HepG2 (cell line): ENCODE data around the gene TACC2. TPM values are rescaled to one million over a fixed set of nuclear protein-coding genes. Genes with fewer than 3 reads are reported as not detected.

Experiments used
- ATAC-seq: fragments of 200-7000 bp; cut with Tn5 transposase; 3 replicates; pipeline ENCODE4 v1.9.1; 2020; ENCODE audit warnings: mild to moderate bottlenecking, moderate library complexity
- BruUV-seq: library from RNA; stranded (reverse); fragments of 400-500 nt; replicated peaks from 2 replicates; lab custom pipeline; 2021; lab: Mats Ljungman, UMichigan
- CTCF ChIA-PET: fragments of 300-600 bp; formaldehyde crosslinking; extraction: SDS; loops from one replicate; lab custom pipeline; 2021; ENCODE audit warnings: low total read pairs, inconsistent platforms, low intra/inter-chr PET ratio; lab: Yijun Ruan, JAX
- POLR2A ChIA-PET: fragments of 350-600 bp; sonication (Branson Sonifier 250); formaldehyde crosslinking; loops from one replicate; lab custom pipeline; 2020; ENCODE audit warnings: antibody characterized with exemption, inconsistent platforms; lab: Yijun Ruan, JAX
- DNase-seq: peaks from one replicate; pipeline ENCODE4 v3.0.0-alpha.2; 2015; ENCODE audit warnings: low spot score
- FAIRE-seq: peaks from 3 replicates; lab custom pipeline; 2011; peaks lifted over from hg19 to GRCh38; lab: Jason Lieb, UNC
- H2AFZ ChIP-seq: one replicate; pipeline ENCODE4 v1.6.1; 2011; ENCODE audit warnings: low read length, inconsistent platforms
- H3K27ac ChIP-seq: fragments of 300-600 bp; 3 replicates; pipeline ENCODE4 v1.8.0; 2011; ENCODE audit warnings: mixed run types, mild to moderate bottlenecking, mixed read lengths, low read length, inconsistent platforms; ENCODE audit not compliant: insufficient read depth; ENCODE audit errors: extremely low read length
- H3K27me3 ChIP-seq, 2 experiments: fragments of 200-600 bp in 1 of 2; 2 replicates in 1 of 2; 3 replicates in 1 of 2; pipeline versions ENCODE4 v1.6.0 to v1.8.0; 2011; ENCODE audit warnings: low read length in 2 of 2, mild to moderate bottlenecking in 2 of 2, moderate library complexity in 2 of 2, inconsistent platforms in 1 of 2; ENCODE audit not compliant: insufficient read depth in 2 of 2, control insufficient read depth in 1 of 2
- H3K36me3 ChIP-seq, 2 experiments: fragments of 200-600 bp in 1 of 2; replicated peaks in 1 of 2; 2 replicates in 1 of 2; 3 replicates in 1 of 2; pipeline versions ENCODE4 v1.5.1 to v1.8.0; 2011; ENCODE audit warnings: low read length in 2 of 2, inconsistent platforms in 1 of 2; ENCODE audit not compliant: insufficient read depth in 2 of 2, control insufficient read depth in 1 of 2
- H3K4me1 ChIP-seq: 2 replicates; pipeline ENCODE4 v1.5.1; 2012; ENCODE audit warnings: low read length, inconsistent platforms; ENCODE audit not compliant: insufficient read depth
- H3K4me2 ChIP-seq: 2 replicates; pipeline ENCODE4 v1.6.0; 2011; ENCODE audit warnings: low read depth, low read length, inconsistent platforms
- H3K4me3 ChIP-seq, 3 experiments: fragments of 200-600 bp in 1 of 3; sonication (generic), shearing (Covaris generic) in 1 of 3; replicated peaks in 1 of 3; 2 replicates each; pipeline ENCODE4 v1.5.1; 2011 to 2016; ENCODE audit warnings: low read length in 3 of 3, inconsistent platforms in 2 of 3, low read depth in 2 of 3, mild to moderate bottlenecking in 2 of 3, control low read depth in 1 of 3, mixed read lengths in 1 of 3; ENCODE audit not compliant: insufficient read depth in 1 of 3
- H3K79me2 ChIP-seq: one replicate; pipeline ENCODE4 v1.6.1; 2011; ENCODE audit warnings: low read length, inconsistent platforms; ENCODE audit not compliant: insufficient read depth
- H3K9ac ChIP-seq: 2 replicates; pipeline ENCODE4 v1.6.0; 2011; ENCODE audit warnings: mild to moderate bottlenecking, low read depth, low read length, inconsistent platforms; ENCODE audit not compliant: insufficient read depth
- H3K9me3 ChIP-seq: 2 replicates; pipeline ENCODE4 v1.5.1; 2012; ENCODE audit warnings: mild to moderate bottlenecking, low read length
- H4K20me1 ChIP-seq: 2 replicates; pipeline ENCODE4 v1.6.0; 2011; ENCODE audit warnings: inconsistent platforms, mild to moderate bottlenecking, low read length, moderate library complexity; ENCODE audit not compliant: insufficient read depth
- FLYWCH1 ChIP-seq: sonication (generic); formaldehyde crosslinking; IDR thresholded peaks from 2 replicates; pipeline ENCODE4 v1.8.1; 2023; ENCODE audit warnings: mild to moderate bottlenecking, missing genetic modification reagents
- FOXA3 ChIP-seq: IDR thresholded peaks from 2 replicates; pipeline ENCODE4 v1.6.1; 2016; ENCODE audit warnings: missing genetic modification reagents, missing compliant biosample characterization
- FOXK1 ChIP-seq: sonication (generic); formaldehyde crosslinking; IDR thresholded peaks from 2 replicates; pipeline ENCODE4 v1.4.0; 2020; ENCODE audit warnings: low read depth, missing genetic modification reagents, borderline replicate concordance
- MAFG ChIP-seq: sonication (generic); formaldehyde crosslinking; IDR thresholded peaks from 2 replicates; pipeline ENCODE4 v1.5.1; 2020; ENCODE audit warnings: mild to moderate bottlenecking, missing genetic modification reagents
- PAX8 ChIP-seq: sonication (generic); formaldehyde crosslinking; IDR thresholded peaks from 2 replicates; pipeline ENCODE4 v1.8.0; 2022; ENCODE audit warnings: mild to moderate bottlenecking, missing genetic modification reagents, borderline replicate concordance
- TCF7 ChIP-seq: sonication (generic); IDR thresholded peaks from 2 replicates; pipeline ENCODE4 v1.6.1; 2016; ENCODE audit warnings: antibody characterized with exemption, low read depth
- THYN1 ChIP-seq: sonication (generic); formaldehyde crosslinking; IDR thresholded peaks from 2 replicates; pipeline ENCODE4 v1.8.1; 2023; ENCODE audit warnings: low read depth, mild to moderate bottlenecking, moderate library complexity, missing genetic modification reagents, borderline replicate concordance
- U2AF1 ChIP-seq: fragments of 200-400 bp; formaldehyde crosslinking; optimal IDR thresholded peaks from 2 replicates; pipeline ENCODE3; 2017; ENCODE audit warnings: mild to moderate bottlenecking, low read depth, low read length
- ZKSCAN5 ChIP-seq: sonication (generic); formaldehyde crosslinking; IDR thresholded peaks from 2 replicates; pipeline ENCODE4 v1.5.1; 2020; ENCODE audit warnings: mild to moderate bottlenecking, missing genetic modification reagents
- ZNF629 ChIP-seq: sonication (generic); formaldehyde crosslinking; conservative IDR thresholded peaks from 2 replicates; pipeline ENCODE4 v1.5.0; 2020; ENCODE audit warnings: missing genetic modification reagents
- ZNF670 ChIP-seq: sonication (generic); formaldehyde crosslinking; IDR thresholded peaks from 2 replicates; pipeline ENCODE4 v1.8.0; 2022; ENCODE audit warnings: mild to moderate bottlenecking, missing genetic modification reagents, borderline replicate concordance
- ZNF746 ChIP-seq: sonication (generic); formaldehyde crosslinking; IDR thresholded peaks from 2 replicates; pipeline ENCODE4 v1.8.0; 2022; ENCODE audit warnings: mild to moderate bottlenecking, missing genetic modification reagents
- WGBS: methylation state at CpG from one replicate; pipeline ENCODE4 v1.1.6; 2017; ENCODE audit warnings: low lambda C conversion rate; 5-methylcytosine and 5-hydroxymethylcytosine counted together
- in situ Hi-C: cut with HindIII; loops from 2 replicates; pipeline ENCODE4 v1.10.0; 2017; ENCODE audit warnings: low pct_unique_long_range_greater_than_20kb; ENCODE audit not compliant: extremely low pct_ligation_motif_present
- intact Hi-C: fragments of 100-400 bp; cut with micrococcal nuclease; formaldehyde crosslinking; loops from one replicate; pipeline ENCODE4 v1.10.0; 2022; ENCODE audit not compliant: unreplicated experiment
- polyA plus RNA-seq, 8 experiments: library from polyadenylated mRNA; depleted of rRNA in 3 of 8; stranded (reverse) in 7 of 8; unstranded in 1 of 8; fragments of >200 nt; fragmentation: Illumina TruSeq in 4 of 8; extraction: Trizol in 4 of 8; gene quantifications; 2 replicates each; pipeline versions ENCODE4 v1.2.1 to v1.2.3, GENCODE V29; 2011 to 2016; ENCODE audit warnings: low read depth in 4 of 8, missing spikeins in 1 of 8, mixed read lengths in 1 of 8; ENCODE audit not compliant: insufficient read depth in 1 of 8
- total RNA-seq, 5 experiments: library from RNA; depleted of rRNA; stranded (reverse); fragments of >200 nt; fragmentation: Illumina TruSeq; extraction: Trizol; gene quantifications; 2 replicates each; pipeline ENCODE4 v1.2.3, GENCODE V29; 2016; ENCODE audit warnings: low read depth in 1 of 5
- TF ChIP-seq, protein P1 (sequence below): sonication (generic); formaldehyde crosslinking; IDR thresholded peaks from 2 replicates; pipeline ENCODE4 v1.4.0; 2020; ENCODE audit warnings: missing genetic modification reagents

The TACC2 gene
- total and polyA plus RNA-seq, 2 of the 13 experiments (the other 11 are each of a cell fraction or from before 2014, with no cell fraction given), result 11.8 to 16.0 TPM

DNA sequence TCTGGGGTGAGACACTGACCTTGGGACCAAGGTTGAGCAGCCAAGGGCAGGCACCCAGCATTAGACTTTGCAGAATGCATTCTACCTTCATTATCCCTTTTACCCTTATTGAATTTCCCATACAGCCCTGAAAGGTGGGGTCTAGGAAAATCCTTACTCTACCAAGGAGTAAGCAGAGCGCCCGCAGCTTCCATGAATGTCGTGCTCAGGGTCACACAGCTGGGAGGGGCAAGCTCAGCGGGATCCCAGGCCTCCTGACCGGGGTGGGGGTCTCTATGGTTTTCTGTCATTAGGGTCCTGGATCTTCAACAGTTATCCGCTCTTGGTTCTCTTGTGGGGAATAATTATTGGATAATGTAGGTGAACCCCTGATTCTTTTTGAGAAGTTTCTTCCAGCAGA, 251.4 kb downstream of the TACC2 start (continued):
- TF ChIP-seq, protein P1, sequence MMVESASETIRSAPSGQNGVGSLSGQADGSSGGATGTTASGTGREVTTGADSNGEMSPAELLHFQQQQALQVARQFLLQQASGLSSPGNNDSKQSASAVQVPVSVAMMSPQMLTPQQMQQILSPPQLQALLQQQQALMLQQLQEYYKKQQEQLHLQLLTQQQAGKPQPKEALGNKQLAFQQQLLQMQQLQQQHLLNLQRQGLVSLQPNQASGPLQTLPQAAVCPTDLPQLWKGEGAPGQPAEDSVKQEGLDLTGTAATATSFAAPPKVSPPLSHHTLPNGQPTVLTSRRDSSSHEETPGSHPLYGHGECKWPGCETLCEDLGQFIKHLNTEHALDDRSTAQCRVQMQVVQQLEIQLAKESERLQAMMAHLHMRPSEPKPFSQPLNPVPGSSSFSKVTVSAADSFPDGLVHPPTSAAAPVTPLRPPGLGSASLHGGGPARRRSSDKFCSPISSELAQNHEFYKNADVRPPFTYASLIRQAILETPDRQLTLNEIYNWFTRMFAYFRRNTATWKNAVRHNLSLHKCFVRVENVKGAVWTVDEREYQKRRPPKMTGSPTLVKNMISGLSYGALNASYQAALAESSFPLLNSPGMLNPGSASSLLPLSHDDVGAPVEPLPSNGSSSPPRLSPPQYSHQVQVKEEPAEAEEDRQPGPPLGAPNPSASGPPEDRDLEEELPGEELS (CRISPR knock-in tag), result no peak
- TF ChIP-seq ZKSCAN5 (CRISPR knock-in tag) (no peak), U2AF1 (no peak), TCF7 (no peak), FOXA3 (CRISPR knock-in tag) (no peak), FOXK1 (CRISPR knock-in tag) (no peak), THYN1 (no peak), ZNF629 (CRISPR knock-in tag) (no peak)

DNA sequence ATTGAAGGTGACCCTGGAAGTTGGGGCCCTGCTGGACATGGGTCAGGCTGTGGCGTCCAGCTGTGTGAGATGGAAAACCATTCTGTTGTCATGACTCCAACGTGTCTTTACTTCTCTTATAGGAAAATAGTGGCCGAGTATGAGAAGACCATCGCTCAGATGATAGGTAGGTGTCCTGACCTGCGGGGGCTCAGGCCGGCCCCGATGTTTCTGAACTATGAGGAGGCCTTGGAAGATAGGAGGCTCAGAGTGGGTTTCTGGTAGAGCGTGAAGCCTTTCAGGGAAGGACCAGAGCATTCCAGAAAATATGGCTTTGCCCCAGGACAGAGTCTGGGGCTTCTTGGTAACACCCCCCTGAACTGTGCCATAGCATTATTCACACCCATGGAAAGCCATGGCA, 252.9 kb downstream of the TACC2 start:
- Histone ChIP-seq H3K4me2 (no peak overlapping the region), H3K27ac (no peak overlapping the region), H3K9ac (no peak overlapping the region), H3K9me3 (no peaks in the 10 kb centered on the region), H3K79me2 (no peaks in the 10 kb centered on the region), H3K27me3 (no peaks in the 10 kb centered on the region), H2AFZ (no peak overlapping the region), H4K20me1 (no peaks in the 10 kb centered on the region), H3K36me3 (peaks cover 15 to 35% of the 10 kb centered on the region in 2 experiments), H3K4me3 (no peak overlapping the region), H3K4me1 (peaks cover 9% of the 10 kb centered on the region; the same call in 1 of the 2 replicates)
- in situ Hi-C loops (no loop called here), intact Hi-C loops (no loop called here)
- WGBS, result 94% methylated on average over 8 of the region's 8 CpGs
- ATAC-seq (no peak), FAIRE-seq (no peak), DNase-seq (no peak)
- CTCF ChIA-PET, result no interaction called here
- no peak for TF ChIP-seq ZNF670 (CRISPR knock-in tag)
- no peak for TF ChIP-seq FLYWCH1 (CRISPR knock-in tag)
- no peak for TF ChIP-seq PAX8 (CRISPR knock-in tag)
- TF ChIP-seq MAFG (CRISPR knock-in tag), result no peak
- no peak for TF ChIP-seq ZNF746 (CRISPR knock-in tag)
- POLR2A ChIA-PET, result no interaction called here
- BruUV-seq, result no TSS peak
